SJCRH30 (cell line): ENCODE data around the gene ZBTB47. TPM values are rescaled to one million over a fixed set of nuclear protein-coding genes. Genes with fewer than 3 reads are reported as not detected.

Experiments
- DNase-seq, 2 experiments: peaks; one replicate each; pipeline ENCODE4 v3.0.0-alpha.2; 2015 to 2020
- H3K27ac ChIP-seq: fragments of 250-450 bp; sonication (Bioruptor Pico); 2 replicates; pipeline ENCODE4 v1.5.1; 2020; ENCODE audit warnings: mild to moderate bottlenecking, moderate library complexity
- H3K27me3 ChIP-seq: fragments of 250-450 bp; sonication (Bioruptor Pico); 2 replicates; pipeline ENCODE4 v1.5.1; 2020; ENCODE audit warnings: mild to moderate bottlenecking, moderate library complexity
- H3K36me3 ChIP-seq: fragments of 250-450 bp; sonication (Bioruptor Pico); 2 replicates; pipeline ENCODE4 v1.5.1; 2020; ENCODE audit warnings: mild to moderate bottlenecking, moderate library complexity
- H3K4me1 ChIP-seq: fragments of 250-450 bp; sonication (Bioruptor Pico); 2 replicates; pipeline ENCODE4 v1.5.1; 2020; ENCODE audit warnings: mild to moderate bottlenecking, moderate library complexity
- H3K4me3 ChIP-seq: fragments of 250-450 bp; sonication (Bioruptor Pico); 2 replicates; pipeline ENCODE4 v1.5.1; 2020; ENCODE audit warnings: mild to moderate bottlenecking, moderate library complexity
- H3K9me3 ChIP-seq: fragments of 250-450 bp; sonication (Bioruptor Pico); replicated peaks from 2 replicates; pipeline ENCODE4 v1.5.1; 2020; ENCODE audit warnings: mild to moderate bottlenecking, moderate library complexity
- total RNA-seq: library from RNA; depleted of rRNA; stranded (reverse); fragments of >200 nt; shearing (Covaris generic); gene quantifications from 2 replicates; pipeline ENCODE4 v1.2.3, GENCODE V29; 2014; rRNA removed

ZBTB47 gene
- total RNA-seq: 3.5 and 4.0 TPM in 2 replicates

DNA sequence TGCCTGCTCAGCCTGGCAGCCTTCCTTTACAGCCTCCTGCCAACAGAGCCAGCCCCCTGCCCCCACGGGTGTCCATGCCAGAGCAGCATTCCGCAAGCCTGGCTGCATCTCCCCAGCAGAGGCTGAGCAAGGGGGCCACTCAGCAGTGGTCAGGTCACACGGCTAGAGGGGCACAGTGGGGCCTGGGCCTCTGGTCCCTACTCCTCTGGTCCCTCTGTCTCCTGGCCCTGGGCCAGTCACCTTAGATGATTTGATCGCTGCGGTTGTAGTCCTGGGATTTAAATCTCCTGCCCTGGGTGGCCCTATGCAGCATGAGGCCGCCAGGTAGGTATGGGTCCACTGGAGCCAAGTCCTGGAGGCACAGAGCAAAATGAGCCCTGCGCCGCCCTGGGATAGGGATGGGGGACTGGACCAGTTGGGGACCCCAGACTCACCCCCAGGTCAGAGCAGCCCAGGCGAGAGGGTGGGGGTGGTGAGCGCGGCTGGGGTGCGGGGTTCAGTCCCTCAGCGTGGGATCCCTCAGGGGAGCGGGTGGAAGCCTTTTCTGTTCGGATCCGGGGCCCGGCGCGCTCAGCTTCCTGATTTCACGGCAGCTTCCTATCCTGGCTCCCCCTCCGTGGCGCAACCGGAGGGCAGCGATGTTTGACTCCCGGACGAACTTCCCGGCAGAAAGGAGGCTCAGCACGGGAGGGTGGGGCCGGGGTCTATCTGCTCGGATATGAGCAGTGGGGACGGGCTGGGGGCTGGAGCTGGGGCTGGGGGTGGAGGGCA, at the start of gene ZBTB47:
TSS of gene ZBTB47 (plus strand) at position 138 of the 771 bp plus-strand sequence. CDS start 4,659 bp downstream, outside the sequence.
- Histone ChIP-seq H3K9me3 (no peaks in the 10 kb centered on the region), H3K27me3 (no peaks in the 10 kb centered on the region), H3K27ac (peak within 1 kb of the TSS; percentile 92), H3K4me3 (peak within 1 kb of the TSS; percentile 88), H3K4me1 (peaks cover 7% of the 10 kb centered on the region), H3K36me3 (no peaks in the 10 kb centered on the region; the same call in 1 of the 2 replicates)
- peak; percentile 26 to 36 for DNase-seq

DNA sequence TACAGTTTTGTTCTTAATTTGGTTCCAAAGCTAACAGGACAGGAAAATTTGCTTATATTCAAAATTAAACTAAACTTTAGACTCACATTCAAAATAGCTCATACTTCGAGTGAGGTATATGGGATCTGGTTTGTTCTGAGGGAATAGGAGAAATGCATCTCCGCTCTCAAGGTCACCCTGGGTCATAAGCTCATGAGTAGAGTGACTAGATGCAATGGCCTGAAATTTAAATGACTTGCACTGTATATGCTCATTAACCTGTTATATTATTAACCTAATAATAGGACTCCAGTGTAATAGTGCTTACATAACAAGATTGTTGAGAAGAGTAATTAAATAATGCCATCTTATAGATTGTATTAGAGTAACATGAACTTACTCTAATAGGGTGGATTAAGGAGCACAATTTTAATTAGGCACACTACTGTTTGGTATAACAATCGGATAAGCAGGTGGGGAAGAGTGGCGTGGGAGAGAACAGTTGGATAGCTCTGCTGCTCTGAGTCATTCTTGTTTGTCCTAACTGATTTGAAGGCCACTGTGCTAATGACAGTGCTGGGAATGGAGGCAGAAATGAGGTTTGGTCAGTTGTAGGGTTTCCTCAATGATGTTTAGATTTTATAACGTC, 47.8 kb upstream of the ZBTB47 start:
- no peaks in the 10 kb centered on the region for H3K9me3 ChIP-seq
- DNase-seq: peak in 1 of 2 experiments; percentile 7

DNA sequence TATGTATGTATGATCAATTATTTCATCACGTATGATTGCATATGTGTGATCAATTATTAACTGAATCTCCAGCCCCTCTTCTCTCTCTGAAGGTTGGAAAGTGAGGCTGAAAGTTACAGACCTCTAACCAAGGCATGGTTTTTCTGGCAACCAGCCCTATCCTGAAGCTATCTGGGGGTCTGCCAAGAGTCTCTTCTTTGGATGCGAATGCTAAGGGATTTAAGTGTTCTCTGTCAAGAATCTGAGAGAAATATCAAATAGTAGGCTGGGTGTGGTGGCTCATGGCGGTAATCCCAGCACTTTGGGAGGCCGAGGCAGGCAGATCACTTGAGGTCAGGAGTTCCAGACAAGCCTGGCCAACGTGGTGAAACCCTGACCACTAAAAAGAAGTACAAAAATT, 44.9 kb upstream of the ZBTB47 start:
- Histone ChIP-seq H3K9me3 (no peaks in the 10 kb centered on the region), H3K36me3 (peaks cover 2% of the 10 kb centered on the region), H3K27me3 (no peaks in the 10 kb centered on the region), H3K4me1 (no peaks in the 10 kb centered on the region), H3K27ac (no peak overlapping the region), H3K4me3 (no peak overlapping the region)
- no peak for DNase-seq

More for the DNA sequence above, 47.8 kb upstream of the ZBTB47 start:
- Histone ChIP-seq H3K4me3 (no peak overlapping the region), H3K27me3 (no peaks in the 10 kb centered on the region), H3K36me3 (peaks cover 2% of the 10 kb centered on the region), H3K4me1 (no peaks in the 10 kb centered on the region), H3K27ac (no peak overlapping the region)

DNA sequence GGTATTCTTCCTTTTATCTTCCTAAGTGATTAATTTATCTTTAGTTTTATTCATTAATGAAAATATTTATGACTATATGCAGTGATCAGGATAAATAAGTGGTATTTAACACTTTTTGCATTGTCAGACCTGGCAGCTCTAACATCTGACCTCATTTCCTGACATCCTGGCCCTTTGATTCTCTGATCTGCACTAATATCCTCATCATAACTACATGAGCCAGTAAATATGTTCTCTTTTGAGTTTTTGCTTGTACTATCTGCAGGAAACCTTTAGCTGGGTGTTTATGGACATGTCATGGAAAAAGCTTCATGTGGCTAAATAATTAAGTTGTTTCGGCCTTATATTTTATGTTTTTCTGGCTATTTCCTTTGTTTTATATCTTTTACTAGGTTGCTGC, 42.5 kb upstream of the ZBTB47 start:
- no peak overlapping the region for H3K27ac ChIP-seq
- H3K36me3 ChIP-seq: peaks cover 2% of the 10 kb centered on the region

DNA sequence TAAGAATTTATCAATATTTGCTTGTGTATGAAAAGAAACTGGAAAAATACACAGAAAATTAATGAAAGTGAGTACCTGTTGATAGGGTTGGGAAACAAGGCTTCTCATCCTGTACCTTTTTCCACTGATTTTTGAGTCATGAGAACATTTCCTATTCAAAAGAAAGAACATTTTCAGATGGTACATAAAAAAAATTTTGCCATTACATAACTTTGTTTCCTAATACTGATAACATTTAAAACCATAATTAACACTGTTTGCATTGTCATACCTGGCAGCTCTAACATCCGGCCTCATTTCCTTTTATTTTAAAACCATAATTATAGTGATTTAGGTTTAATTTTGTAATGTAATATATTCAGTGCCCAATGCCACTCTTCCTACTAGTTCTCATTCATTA, 41.3 kb upstream of the ZBTB47 start:
- H3K4me1 ChIP-seq: no peaks in the 10 kb centered on the region
- peaks cover 2% of the 10 kb centered on the region; the same call in 1 of the 2 replicates for H3K36me3 ChIP-seq
- no peak for DNase-seq
- no peak overlapping the region for H3K27ac ChIP-seq
- no peaks in the 10 kb centered on the region for H3K27me3 ChIP-seq
- no peaks in the 10 kb centered on the region for H3K9me3 ChIP-seq
- no peak overlapping the region for H3K4me3 ChIP-seq

More for the DNA sequence above, 42.5 kb upstream of the ZBTB47 start:
- Histone ChIP-seq H3K4me3 (no peak overlapping the region), H3K4me1 (no peaks in the 10 kb centered on the region), H3K9me3 (no peaks in the 10 kb centered on the region), H3K27me3 (no peaks in the 10 kb centered on the region)
- no peak for DNase-seq

DNA sequence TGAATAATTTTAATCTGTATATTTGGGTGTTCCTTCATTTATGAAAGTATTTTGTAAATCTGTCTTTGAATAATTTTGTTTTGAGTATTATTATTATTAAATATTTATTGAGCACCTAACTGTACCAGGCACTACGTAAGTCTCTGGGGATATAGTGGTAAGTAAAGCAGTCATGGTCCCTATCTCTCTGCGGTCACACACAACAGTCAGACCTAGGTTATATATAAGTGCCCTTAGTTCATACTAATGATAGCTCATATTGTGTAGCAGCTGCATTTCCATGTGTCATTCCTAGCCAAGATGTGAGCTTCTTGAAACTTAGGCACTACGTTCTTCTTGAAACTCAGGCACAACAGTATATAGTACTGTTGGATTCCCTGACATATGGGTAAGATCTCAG, 40.6 kb upstream of the ZBTB47 start:
- Histone ChIP-seq H3K4me3 (no peak overlapping the region), H3K4me1 (no peaks in the 10 kb centered on the region), H3K9me3 (no peaks in the 10 kb centered on the region), H3K27me3 (no peaks in the 10 kb centered on the region), H3K27ac (no peak overlapping the region), H3K36me3 (peaks cover 6% of the 10 kb centered on the region; the same call in 1 of the 2 replicates)
- no peak for DNase-seq

DNA sequence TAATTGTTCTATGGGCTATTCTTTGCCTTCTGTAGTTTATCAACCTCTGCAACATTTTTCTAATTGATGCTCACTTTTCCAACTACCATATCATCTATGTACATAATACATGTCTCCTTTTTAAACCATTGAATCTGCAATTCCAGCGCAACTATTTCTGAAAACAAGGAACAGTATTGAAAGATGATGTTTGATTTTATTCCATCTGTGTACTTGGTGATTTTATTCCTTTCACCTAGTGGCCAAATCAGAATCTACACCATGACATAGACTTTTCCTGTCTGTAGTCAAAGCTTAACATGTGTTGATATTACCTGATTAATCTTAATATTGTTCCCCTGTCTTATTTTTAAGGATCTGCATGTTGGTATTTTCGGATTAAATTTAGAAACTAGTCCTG, 40.0 kb upstream of the ZBTB47 start:
- H3K27ac ChIP-seq: no peak overlapping the region
- no peak for DNase-seq
- H3K4me3 ChIP-seq: no peak overlapping the region
- H3K36me3 ChIP-seq: peaks cover 6% of the 10 kb centered on the region; the same call in 1 of the 2 replicates
- no peaks in the 10 kb centered on the region for H3K27me3 ChIP-seq
- H3K9me3 ChIP-seq: no peaks in the 10 kb centered on the region
- no peaks in the 10 kb centered on the region for H3K4me1 ChIP-seq

DNA sequence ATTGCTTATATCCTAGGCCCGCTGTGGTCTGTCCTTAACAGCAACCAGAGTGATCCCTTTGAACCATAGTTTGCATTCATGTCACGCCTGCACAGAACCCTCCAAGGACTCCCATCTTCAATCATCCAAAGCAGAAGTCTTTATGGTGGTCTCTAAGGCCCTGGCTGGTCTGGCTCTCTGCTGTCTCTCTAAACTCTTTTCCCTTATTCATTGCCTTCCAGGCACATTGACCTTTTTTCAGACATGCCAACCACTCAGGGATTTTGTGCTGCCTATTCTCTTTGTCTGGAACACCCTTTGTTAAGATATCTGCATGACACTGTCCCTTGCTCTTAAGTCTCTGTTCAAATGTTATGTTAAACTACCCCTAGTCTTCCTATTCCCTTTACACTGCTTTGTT, 21.9 kb upstream of the ZBTB47 start:
- Histone ChIP-seq H3K4me3 (no peak overlapping the region), H3K27ac (no peak overlapping the region), H3K9me3 (no peaks in the 10 kb centered on the region), H3K4me1 (no peaks in the 10 kb centered on the region), H3K36me3 (peaks cover 35% of the 10 kb centered on the region), H3K27me3 (no peaks in the 10 kb centered on the region)
- DNase-seq: no peak

DNA sequence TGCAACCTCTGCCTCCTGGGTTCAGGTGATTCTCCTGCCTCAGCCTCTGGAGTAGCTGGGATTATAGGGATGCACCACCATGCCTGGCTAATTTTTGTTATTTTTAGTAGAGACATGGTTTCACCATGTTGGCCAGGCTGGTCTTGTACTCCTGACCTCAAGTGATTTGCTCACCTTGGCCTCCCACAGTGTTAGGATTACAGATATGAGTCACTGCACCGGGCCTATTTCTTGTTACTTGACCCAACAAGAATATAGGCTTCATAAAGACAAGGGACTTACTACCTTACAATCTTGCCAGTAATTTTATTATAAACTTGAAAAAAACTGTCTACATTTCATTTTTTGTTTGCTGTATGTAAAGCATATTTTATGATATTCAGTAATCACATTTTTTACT, 21.4 kb upstream of the ZBTB47 start:
- H3K36me3 ChIP-seq: peaks cover 41% of the 10 kb centered on the region
- no peak overlapping the region for H3K27ac ChIP-seq
- H3K4me3 ChIP-seq: no peak overlapping the region
- DNase-seq: no peak
- H3K27me3 ChIP-seq: no peaks in the 10 kb centered on the region
- H3K9me3 ChIP-seq: no peaks in the 10 kb centered on the region
- H3K4me1 ChIP-seq: no peaks in the 10 kb centered on the region

DNA sequence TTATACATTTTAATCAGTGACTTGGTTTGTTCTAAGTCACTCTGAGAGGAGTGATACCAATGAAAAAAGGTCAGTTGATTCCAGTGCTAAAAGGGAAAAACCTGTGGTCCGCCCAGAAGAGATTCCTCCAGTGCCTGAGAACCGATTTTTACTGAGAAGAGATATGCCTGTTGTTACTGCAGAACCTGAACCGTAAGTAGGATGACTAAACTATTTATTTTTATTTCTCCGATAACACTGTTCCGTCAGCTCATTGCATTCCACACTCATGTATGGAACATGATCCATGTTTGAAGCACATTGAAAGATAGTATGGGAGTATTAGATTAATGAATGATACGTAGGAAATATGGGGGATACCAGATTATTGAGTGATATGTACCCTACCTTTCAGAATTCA, 20.0 kb upstream of the ZBTB47 start:
- H3K4me3 ChIP-seq: no peak overlapping the region
- peaks cover 50% of the 10 kb centered on the region for H3K36me3 ChIP-seq
- H3K9me3 ChIP-seq: no peaks in the 10 kb centered on the region
- no peaks in the 10 kb centered on the region for H3K4me1 ChIP-seq
- H3K27ac ChIP-seq: no peak overlapping the region
- no peak for DNase-seq
- no peaks in the 10 kb centered on the region for H3K27me3 ChIP-seq

DNA sequence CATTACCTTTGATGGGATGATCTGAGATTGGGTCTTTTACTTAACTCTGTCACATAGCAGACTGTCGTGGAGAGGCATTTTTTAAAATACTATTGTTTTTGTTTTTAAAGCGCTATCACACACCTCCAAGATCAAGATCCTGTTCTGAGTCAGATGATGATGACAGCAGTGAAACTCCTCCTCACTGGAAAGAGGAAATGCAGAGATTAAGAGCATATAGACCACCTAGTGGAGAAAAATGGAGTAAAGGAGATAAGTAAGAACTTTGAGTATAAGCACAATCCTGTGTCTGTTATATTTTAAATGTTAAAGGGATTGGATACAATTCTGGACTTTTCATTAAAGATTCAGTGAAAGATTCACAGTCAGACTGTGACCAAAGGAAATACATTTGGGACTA, 18.4 kb upstream of the ZBTB47 start:
- Histone ChIP-seq H3K27me3 (no peaks in the 10 kb centered on the region), H3K4me3 (no peak overlapping the region), H3K9me3 (no peaks in the 10 kb centered on the region), H3K4me1 (no peaks in the 10 kb centered on the region), H3K27ac (no peak overlapping the region), H3K36me3 (peaks cover 50% of the 10 kb centered on the region)
- no peak for DNase-seq

DNA sequence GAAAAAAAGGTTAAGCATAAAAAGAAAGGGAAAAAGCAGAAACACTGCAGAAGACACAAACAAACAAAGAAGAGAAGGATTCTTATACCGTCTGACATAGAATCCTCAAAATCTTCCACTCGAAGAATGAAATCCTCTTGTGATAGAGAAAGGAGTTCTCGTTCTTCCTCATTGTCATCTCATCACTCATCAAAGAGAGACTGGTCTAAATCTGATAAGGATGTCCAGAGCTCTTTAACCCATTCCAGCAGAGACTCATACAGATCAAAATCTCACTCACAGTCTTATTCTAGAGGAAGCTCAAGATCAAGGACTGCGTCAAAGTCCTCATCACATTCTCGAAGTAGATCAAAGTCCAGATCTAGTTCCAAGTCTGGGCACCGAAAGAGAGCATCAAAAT, 16.5 kb upstream of the ZBTB47 start:
- peaks cover 46% of the 10 kb centered on the region for H3K36me3 ChIP-seq
- no peaks in the 10 kb centered on the region for H3K27me3 ChIP-seq
- no peaks in the 10 kb centered on the region for H3K4me1 ChIP-seq
- DNase-seq: no peak
- no peak overlapping the region for H3K4me3 ChIP-seq
- H3K9me3 ChIP-seq: no peaks in the 10 kb centered on the region
- H3K27ac ChIP-seq: no peak overlapping the region

DNA sequence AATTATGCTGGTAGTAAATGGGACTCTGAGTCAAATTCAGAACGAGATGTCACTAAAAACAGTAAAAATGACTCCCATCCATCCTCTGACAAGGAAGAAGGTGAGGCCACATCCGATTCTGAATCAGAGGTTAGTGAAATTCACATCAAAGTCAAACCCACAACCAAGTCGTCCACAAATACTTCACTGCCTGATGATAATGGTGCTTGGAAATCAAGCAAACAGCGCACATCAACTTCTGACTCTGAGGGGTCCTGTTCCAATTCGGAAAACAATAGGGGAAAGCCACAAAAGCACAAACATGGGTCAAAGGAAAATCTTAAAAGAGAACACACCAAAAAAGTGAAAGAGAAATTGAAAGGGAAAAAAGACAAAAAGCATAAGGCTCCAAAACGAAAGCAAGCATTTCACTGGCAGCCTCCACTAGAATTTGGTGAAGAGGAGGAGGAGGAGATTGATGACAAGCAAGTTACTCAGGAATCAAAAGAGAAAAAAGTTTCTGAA, 15.1 kb upstream of the ZBTB47 start:
- Histone ChIP-seq H3K27ac (no peak overlapping the region), H3K4me1 (no peaks in the 10 kb centered on the region), H3K4me3 (no peak overlapping the region), H3K9me3 (no peaks in the 10 kb centered on the region), H3K36me3 (peaks cover 42% of the 10 kb centered on the region), H3K27me3 (no peaks in the 10 kb centered on the region)
- no peak for DNase-seq

DNA sequence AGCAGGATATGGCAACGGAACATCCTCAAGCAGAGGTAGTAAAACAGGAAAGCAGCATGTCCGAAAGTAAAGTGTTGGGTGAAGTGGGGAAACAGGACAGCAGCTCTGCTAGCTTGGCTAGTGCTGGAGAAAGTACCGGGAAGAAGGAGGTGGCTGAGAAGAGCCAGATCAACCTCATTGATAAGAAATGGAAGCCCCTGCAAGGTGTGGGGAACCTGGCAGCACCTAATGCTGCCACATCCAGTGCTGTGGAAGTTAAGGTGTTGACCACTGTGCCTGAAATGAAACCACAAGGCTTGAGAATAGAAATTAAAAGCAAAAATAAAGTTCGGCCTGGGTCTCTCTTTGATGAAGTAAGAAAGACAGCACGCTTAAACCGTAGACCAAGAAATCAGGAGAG, 14.3 kb upstream of the ZBTB47 start:
- peaks cover 39% of the 10 kb centered on the region for H3K36me3 ChIP-seq

DNA sequence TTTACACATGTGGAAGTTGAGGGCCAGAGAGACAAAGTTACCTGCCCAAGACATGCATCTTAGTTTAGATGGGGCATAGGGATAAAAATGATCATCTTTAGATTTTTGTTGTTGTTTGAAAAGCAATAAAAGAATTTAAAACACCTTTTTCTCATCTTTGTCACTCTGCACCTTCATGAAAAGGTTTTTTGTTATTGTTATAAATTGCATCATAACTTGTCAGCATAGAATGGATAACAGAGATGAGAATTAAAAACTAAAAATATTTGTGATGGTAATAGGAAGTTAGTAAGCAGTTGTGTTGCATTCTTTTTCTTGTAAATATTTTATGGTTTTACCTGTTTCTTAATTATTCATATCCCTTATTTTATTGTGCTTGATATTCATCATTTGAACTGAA, 13.4 kb upstream of the ZBTB47 start:
- Histone ChIP-seq H3K4me1 (no peaks in the 10 kb centered on the region), H3K27ac (no peak overlapping the region), H3K36me3 (peaks cover 34% of the 10 kb centered on the region), H3K27me3 (no peaks in the 10 kb centered on the region), H3K9me3 (no peaks in the 10 kb centered on the region), H3K4me3 (no peak overlapping the region)
- DNase-seq: no peak

More for the DNA sequence above, 14.3 kb upstream of the ZBTB47 start:
- no peak overlapping the region for H3K27ac ChIP-seq
- no peaks in the 10 kb centered on the region for H3K4me1 ChIP-seq
- H3K4me3 ChIP-seq: no peak overlapping the region
- no peaks in the 10 kb centered on the region for H3K27me3 ChIP-seq
- H3K9me3 ChIP-seq: no peaks in the 10 kb centered on the region
- DNase-seq: no peak
